Activated CD4-positive, alpha-beta T cell treated with anti-CD3 and anti-CD28 coated beads for 48 hours (primary cell): ENCODE data around the gene TRPM6.
A peak's percentile ranks its signal among the peaks of the same experiment; 100 is the strongest.
"Not testable (repeated sequence)": the region's sequence is repeated elsewhere in the genome, so short reads cannot be mapped to it uniquely, and the experiment has no call there.

Experiments used
- DNase-seq: peaks from one replicate; pipeline ENCODE4 v3.0.0-alpha.2; 2020

Gene TRPM6

DNA sequence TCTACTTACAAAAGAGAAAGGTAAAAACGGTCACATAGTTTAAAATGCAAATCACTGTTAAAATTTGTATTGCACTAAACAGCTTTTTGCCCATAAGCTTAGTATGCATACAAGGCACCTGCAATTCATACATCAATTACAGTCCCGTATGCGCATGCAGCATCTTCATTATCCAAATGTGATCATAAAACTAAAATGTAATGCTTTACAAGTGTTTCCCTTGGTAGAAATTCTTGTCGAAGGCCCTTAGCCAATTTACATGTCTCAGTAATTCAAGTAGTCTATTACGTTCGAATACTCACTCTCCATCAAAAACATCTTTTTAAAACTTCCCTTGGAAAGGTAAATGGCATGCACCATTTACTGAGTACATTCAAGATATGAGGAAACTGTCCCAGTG lies 32.6 kb downstream of the TRPM6 start:
- DNase-seq = no peak

DNA sequence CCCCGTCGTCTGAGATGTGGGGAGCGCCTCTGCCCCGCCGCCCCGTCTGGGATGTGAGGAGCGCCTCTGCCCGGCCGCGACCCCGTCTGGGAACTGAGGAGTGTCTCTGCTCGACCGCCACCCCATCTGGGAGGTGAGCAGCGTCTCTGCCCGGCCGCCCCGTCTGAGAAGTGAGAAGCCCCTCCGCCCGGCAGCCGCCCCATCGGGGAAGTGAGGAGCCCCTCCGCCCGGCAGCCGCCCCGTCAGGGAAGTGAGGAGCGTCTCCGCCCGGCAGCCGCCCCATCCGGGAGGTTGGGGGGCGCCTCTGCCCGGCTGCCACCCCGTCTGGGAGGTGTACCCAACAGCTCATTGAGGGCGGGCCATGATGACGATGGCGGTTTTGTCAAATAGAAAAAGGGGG lies 34.7 kb downstream of the TRPM6 start:
- DNase-seq = not testable (repeated sequence)

DNA sequence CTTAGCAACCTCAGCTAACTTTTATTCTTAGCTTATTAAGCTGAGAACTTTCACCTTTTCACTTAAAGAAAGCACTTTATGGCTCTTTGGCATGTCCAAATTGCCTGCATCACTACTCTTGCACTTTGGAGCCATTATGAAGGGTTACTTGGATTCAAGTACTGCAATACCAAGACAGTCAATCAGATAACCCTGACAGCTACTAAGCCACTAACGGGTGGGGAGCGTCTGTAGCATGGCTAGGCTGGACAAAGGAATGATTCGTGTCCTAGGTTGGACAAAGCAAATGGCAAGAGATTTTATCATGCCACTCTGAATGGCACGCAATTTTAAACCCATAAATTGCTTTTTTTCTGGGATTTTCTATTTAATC lies 39.6 kb downstream of the TRPM6 start:
- DNase-seq = no peak

DNA sequence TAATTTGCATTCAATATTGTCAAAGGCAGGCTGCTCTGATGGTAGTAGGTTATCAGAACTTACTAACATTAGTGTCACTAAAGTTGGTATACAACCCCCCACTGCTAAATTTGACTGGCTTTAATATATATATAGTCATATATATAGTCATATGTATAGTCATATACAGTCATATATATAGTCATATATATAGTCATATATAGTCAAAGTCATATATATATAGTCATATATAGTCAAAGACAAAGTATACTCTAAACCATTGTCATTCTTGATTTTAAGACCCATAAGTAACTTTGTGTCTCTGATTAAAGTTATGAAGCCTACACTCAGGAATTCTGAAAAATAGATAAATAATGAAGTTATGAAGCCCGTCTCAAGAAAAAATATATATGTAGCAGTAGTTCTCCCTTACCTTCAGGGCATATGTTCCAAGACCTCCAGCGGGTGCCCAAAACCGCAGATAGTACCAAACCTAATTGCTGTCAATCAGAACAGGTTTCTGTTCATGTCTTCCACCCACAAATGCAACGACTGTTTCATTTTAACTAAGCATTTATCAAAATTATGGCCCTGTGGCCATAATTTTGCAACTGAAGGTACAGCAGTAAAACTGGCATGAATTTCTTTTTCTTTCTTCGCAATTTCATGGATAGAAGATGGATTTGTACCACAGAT lies 40.1 kb downstream of the TRPM6 start:
- DNase-seq = no peak

DNA sequence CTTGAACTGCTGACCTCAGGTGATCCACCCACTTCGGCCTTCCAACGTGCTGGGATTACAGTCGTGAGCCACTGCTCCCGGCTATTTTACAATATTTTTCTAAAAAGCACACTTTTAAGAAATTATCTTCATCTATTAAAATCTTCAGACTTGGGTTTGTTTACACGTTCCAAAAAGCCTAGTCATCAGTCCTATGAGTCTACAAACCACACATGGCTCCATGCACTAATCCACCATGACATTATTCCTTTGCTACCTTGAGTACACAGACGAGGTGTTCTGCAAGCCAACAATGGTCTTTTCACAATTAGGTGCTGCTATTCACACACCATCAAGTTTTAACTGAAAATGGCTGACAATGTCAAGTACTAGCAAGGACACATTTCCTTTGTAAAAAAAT lies 41.0 kb downstream of the TRPM6 start:
- DNase-seq = no peak

DNA sequence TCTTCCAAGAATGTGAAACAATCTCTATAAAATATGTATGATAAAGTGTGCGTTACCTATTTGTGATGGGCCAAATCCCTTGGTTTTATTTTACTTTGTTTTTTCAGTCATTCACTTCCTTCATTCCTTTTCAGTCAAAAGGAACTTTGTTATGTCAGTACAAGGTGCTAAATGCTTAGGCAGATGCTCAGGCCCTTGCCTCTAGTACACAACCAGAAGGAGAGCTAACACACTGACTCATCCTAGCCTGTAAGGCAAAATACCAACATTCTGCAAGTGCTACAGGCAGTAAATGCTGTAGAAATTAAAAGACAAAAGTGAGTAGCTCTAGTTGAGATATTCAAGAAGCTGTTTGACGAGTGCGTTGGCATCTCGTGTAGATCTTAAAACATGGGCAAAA lies 49.4 kb downstream of the TRPM6 start:
- no peak for DNase-seq

DNA sequence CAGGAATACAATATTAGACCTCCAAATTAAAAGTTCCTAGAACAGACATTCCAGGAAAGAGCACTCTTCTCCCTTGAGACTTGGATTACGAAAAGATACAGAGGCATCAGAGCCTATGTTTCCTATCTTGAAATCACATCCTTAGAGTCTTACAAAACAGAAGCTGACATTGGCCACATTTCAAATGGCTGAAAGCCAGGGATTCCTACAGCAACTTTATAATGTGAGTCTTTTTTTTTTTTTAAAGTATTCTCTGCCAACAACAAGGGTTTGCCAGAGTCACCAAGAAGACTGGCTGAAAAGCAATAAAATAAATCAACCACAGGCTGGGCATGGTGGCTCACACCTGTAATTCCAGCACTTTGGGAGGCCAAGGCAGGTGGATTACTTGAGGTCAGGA lies 63.1 kb downstream of the TRPM6 start:
- no peak for DNase-seq

DNA sequence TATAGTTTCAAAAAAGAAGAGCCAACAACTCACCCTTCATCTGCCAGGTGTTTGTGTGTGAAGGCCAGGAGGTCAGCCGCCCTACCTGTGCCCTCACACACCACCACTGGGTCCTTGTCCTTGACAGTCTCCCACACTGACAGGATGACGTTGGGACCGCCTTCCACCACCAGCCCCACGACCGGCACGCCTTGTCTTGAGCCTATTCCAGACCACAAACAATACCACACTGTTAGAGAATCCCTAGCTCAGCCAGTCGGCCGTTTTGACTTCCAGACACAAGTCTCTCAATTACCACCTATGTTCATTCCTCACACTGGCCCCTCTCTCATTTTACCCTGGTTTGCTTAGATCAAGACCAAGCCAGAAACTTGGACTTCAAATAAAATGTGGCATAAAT lies 66.1 kb downstream of the TRPM6 start:
- DNase-seq = no peak

DNA sequence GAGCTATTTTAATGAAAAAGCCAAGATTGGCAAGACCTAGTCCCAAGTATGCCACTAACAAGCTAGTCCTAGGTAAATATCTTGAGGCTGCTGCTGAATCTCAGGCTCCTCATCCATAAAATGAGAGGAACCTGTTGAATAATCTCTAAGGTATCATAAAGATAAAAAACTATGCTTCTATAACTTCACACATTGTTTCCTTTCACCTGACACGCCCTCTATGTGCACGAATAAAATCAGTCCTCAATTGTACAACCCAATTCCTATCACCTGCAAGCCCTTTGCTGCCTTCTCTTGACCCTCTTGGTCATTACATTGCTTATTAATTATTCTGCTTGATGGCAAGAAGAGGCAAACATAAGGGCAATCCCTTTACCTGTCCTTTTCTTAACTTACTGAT lies 69.9 kb downstream of the TRPM6 start:
- DNase-seq = no peak

DNA sequence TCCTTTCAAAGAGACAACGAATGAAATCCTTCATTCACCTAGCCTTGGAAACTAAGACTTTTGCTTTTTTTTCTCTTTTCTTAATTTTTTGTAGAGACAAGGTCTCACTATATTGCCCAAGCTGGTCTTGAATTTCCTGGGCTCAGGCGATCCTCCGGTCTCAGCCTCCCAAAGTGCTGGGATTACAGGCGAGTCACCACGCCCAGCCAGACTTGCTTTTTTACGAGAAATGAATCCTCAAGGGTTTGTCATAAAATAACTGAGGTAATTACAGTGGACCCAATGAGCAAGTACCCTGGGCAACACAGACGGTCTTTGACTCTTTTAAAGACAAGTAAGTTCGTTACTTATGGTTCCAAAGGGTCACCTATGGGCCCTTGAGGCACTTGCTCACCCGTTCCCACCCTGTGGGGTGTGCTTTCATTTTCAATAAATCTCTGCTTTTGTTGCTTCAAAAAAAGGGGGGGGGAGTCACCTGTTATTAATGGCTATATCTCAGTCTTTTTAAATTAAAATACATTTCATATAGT lies 70.4 kb downstream of the TRPM6 start:
- DNase-seq = no peak

DNA sequence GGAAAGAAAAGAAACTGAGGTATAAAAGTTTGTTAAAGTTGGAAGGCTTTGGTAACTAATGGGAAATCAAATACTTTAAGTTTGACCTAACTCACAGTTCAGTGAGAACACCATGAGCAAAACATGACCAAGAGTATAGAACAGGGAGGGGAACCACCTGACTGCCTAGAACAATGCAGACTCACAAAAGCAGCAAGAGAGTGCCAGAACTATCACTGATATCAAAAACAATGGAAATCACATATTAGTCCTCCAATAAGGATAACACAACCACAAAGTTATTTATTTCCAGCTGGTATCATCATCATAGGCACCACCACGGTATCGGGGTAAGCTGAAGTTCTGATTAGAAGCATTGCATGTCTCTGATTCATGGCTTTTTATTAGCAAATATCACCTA lies 77.5 kb downstream of the TRPM6 start:
- DNase-seq = no peak

DNA sequence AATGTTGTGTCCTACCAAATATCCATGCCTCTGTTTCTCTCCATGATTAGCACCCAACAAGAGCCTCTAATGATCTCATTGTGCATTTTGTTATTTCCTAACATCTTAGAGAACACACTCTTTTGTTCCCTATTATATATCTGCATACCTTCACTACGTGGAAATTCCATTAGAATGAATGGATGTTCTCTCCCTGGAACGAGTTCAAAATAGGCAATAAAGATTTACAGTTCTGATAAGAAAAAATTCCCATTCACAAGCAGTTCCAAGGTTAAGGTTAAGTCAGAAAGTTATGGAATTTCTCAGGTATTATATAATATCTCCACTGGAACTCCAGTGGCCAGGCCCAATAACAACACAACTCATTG lies 83.7 kb downstream of the TRPM6 start:
- DNase-seq = no peak

DNA sequence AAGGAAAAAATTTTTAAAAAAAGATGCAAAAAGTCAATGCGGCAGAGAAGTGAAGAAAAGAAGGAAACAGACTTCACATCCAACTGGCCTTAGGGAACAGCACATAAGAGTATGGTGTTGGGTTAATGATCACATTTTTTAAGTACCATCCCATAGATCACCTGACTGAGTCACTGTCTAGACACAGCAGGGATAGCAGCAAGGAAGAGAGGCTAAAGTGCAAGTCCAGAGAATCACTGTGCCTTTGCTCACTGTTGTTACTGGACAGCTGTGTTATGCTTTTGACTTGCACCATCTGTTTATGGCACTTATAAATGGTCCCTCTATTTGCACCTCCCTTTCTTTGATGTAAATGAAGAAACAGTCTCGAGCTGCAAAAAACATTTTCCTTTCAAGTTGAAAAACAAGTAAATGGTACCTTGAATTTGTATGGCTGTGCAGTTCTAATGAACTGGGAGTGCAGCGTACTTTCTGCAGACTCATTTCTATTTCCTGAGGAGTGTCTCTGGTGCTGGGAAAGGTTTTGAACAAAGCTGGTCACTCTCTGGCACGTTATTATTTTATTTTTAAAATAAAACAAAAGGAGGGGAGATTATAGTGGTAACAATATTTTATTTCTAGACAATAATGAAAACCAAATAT lies 84.2 kb downstream of the TRPM6 start:
- DNase-seq = no peak

DNA sequence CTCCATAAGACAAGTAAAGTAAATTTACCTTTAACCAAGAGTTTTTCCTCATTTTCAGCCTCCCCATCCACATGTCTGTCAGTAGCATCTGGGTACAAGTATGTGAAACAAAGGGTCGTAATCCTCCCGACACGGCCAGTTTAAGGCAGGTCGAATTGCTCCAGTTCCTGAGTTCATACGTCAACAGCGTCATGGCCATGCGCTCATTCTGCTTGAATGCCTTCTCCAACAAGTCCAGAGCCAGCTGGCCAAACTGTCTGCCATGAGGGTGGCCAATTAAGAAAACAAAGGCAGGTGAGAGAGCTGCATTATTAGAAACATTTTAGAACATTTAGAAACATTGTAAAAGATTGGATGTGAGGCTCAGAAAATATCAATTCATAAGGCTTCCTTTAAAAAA lies 87.5 kb downstream of the TRPM6 start:
- no peak for DNase-seq

DNA sequence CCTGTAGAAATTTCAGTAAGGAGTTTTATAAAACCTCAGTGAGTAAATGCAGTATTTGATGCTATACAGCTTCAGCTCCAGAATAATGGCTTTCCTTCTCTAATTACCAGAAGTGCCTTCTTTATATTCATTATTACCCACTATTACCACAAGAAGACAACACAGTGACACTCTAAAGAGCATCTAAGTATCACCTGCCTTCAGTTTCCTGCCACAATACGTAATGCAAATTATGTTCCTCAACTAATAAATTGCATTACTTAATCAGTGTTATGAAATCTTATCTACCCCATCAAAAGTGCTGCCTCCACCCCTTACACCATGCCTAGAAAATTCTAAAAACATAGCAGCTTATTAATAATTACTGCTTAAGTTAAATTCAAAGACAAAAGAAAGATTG lies 91.9 kb downstream of the TRPM6 start:
- DNase-seq = no peak

DNA sequence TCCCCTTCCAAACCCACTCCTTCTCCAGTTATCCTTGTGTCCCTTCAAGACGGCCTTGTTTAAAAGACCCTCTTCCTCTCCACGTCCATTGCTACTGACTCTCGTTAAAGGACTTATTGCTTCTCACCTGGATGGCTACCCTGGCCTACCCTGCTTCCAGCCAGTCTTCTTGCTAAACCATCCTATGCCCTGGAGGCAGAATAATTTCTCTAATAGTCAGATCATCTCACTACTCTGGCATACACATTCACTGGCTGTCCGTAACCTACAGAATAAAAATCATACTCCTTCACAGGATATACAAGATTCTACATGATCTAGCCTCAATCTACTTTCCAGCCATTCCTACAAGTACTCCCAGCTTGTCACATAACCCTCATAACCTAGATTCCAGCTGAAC lies 92.6 kb downstream of the TRPM6 start:
- DNase-seq = no peak

DNA sequence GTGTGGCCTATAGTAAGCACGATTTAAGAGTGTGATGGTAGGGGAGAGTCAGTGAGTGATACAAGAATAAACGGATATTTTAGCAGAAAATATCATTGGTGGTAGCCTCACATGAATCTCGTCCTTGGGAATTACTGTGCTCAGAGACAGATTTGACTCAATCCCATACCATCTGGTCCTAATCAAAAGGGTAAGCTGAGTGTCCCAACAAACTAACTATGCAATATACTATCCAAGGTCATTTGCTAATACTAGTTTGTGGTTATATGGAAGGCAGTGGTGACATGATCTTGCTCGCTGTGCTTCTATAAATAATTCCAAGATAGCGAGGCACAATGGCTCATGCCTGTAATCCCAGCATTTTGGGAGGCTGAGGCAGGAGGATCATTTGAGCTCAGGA lies 103.2 kb downstream of the TRPM6 start:
- DNase-seq = no peak

DNA sequence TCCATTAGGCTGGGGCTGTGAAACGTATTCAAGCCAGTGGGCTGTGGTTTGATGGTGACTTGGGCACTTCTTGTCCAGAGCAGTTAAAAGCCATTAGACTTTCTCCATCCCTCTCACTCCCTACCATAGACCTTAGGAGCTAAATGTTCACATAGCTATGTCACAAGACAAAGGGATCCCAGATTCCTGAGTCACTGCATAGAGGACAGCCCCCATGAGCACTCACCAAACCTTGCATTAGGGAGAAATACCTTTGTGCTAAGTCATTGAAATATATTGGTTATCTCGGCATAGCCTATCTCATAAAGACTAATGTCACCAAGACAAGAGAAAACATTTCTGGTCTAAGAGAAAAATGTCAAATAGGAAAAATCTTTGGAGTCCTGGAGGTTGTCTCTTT lies 104.3 kb downstream of the TRPM6 start:
- DNase-seq = no peak

DNA sequence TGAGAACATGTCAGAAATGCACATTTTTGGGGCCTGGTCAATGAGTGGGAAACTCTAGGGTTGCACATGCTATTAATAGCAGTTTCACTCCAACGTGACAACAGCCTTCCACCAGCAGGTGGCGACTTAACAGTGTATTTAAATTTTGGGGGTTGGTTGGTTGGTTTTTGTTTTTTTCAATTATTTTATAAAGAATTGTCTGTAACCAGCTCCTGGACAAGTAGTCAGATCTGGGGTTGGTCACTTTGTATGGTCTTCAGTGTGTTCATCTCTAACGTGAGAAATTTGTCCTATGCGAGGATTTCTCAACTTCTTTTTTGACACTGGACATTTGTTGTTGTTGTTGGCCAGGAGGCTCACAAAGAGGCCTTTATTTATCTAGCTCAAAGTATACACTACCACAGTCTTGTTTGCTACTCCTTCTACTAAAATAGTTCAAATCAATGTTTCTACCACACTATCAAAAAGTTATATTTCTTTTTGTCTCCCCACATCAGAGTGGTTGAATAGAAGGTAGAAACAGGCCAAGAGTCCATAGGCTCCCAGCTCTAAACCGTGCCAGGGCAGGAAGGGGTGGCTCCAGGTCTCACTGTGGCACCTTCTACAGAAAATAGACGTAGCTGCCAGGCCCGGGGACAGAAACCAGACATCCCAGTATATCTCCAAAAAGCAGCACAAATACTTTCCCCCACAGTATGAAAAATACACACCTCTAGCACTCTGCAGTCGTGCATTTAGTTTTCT lies 110.4 kb downstream of the TRPM6 start:
- DNase-seq = peak; percentile 79

DNA sequence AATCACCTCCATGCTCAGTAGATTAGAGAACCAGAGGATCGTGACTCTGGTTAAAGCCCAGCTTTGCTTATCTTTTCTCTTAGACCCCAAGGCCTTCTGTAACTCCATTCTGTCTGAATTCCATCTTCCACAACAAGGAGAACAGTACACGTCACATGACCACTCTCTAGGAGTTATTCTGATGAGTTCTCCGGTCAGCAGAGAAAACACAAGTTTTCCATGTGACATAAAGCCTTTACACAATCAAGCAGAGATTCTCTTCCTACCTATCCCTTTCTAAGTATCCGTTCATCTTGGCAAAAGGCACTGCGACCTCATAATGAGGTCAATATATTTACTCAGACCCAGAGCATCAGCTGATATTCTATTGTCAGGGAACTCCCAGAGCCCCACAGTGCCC lies 112.3 kb downstream of the TRPM6 start:
- no peak for DNase-seq

DNA sequence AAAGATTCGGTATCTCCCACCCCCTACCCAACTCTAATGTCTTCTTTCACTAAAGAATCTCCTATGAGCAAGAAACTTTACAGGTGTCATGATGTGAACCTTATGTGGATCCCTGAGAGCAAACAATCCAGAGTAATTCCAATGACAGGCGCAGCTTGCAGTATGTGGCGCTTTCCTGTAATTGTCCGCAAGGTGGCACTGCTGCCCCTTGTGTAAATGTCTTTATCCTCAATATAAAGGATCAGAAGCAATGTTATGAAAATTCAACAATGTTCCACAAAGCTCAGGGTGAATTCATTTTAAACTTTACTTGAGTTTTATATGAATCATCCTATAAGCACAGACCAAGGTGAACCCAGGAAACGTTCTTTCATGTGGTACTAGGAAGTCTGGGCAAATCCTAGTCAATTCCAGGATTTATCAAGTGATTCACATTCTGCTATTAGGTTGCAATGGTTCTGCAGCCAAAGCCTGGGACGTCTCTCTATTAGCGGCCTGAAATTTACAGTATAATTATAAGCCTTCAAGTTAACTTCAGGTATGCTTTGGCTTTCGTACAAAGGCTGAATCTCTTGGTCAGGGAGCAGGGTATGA lies 113.7 kb downstream of the TRPM6 start:
- DNase-seq = peak; percentile 82

DNA sequence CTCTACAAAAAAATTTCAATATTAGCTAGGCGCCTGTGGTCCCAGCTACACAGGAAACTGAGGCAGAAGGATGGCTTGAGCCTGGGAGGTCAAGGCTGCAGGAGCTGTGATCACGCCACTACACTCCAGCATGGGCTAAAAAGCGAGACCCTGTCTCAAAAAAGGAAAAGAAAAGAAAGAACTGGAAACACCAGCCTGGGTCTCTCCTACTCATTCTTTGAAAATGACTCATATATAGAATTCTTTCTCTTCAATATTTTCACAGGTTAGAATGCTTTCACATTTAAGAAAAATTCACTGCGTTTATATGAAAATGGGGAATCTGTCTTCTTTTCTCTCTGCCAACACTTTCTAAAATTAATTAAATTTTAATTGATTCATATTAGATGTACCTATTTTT lies 115.6 kb downstream of the TRPM6 start:
- no peak for DNase-seq

DNA sequence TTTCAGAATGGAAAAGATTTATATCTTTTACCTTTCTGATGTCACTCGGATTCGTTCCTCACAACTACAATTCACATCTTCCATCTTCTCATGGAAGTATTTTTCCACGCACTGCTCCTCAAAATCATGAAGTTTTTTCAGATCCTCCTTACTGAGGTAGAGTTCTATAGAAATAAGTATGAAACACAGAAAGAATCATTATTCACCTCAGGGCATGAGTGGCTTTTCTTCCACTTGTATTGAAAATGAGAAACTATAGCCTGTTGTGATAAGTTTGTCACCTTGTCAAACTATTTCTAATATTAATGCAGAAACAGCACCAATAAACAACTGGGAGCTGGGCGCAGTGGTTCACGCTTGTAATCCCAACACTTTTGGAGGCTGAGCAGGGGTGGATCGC lies 116.0 kb downstream of the TRPM6 start:
- no peak for DNase-seq

DNA sequence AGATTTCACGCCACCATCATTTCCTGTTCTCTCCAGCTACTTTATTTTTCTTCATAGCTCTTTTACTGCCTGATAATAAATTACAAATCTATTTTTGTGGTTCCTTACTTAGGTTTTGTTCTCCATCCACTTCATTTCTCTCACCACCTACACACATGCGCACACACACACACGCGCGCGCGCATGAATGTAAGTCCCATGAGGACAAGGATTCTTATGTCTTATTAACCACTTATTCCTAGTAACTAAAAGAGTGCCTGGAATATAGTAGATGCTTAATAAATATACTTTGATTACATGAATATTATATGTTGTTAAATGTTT lies 116.5 kb downstream of the TRPM6 start:
- DNase-seq = peak; percentile 62
